GM18868 (cell line): Measurements from ENCODE around the gene BCLAF1.
"Not testable (repeated sequence)": the region's sequence is repeated elsewhere in the genome, so short reads cannot be mapped to it uniquely, and the experiment has no call there.

ENCODE experiments used
- ATAC-seq: cut with Tn5 transposase; IDR thresholded peaks from one replicate; pipeline ENCODE4 v1.9.1; 2021; ENCODE audit warnings: mild to moderate bottlenecking, moderate library complexity; ENCODE audit not compliant: unreplicated experiment

BCLAF1 gene

GRCh38 chr6:136249811-136250685 lies 39.6 kb downstream of the BCLAF1 start, which contains the start of gene MTFR2:
Gene MTFR2, minus strand, starts transcription at chr6:136250311. Its CDS starts 1,212 bp downstream, at chr6:136249099.
- peak; percentile 97 for ATAC-seq

- ATAC-seq = no peak
These were observed 40.3 kb downstream of the BCLAF1 start for GRCh38 chr6:136249336-136249735.

- ATAC-seq = no peak
These were observed 45.5 kb downstream of the BCLAF1 start for GRCh38 chr6:136244061-136244616.

GRCh38 chr6:136236466-136237293 lies 53.0 kb downstream of the BCLAF1 start:
- no peak for ATAC-seq

GRCh38 chr6:136235233-136235564 lies 54.4 kb downstream of the BCLAF1 start:
- no peak for ATAC-seq

- ATAC-seq = no peak
These were observed 56.9 kb downstream of the BCLAF1 start for GRCh38 chr6:136232701-136233100.

- ATAC-seq = no peak
These were observed 59.3 kb downstream of the BCLAF1 start for GRCh38 chr6:136230219-136230853.

GRCh38 chr6:136228814-136229213 lies 60.8 kb downstream of the BCLAF1 start:
- peak; percentile 56 for ATAC-seq

GRCh38 chr6:136226674-136227377 lies 62.8 kb downstream of the BCLAF1 start:
- peak; percentile 12 for ATAC-seq

- ATAC-seq = peak; percentile 65
These were observed 63.5 kb downstream of the BCLAF1 start for GRCh38 chr6:136226027-136226673.

GRCh38 chr6:136225496-136225895 lies 64.2 kb downstream of the BCLAF1 start:
- no peak for ATAC-seq

- ATAC-seq = not testable (repeated sequence)
These were observed 64.7 kb downstream of the BCLAF1 start for GRCh38 chr6:136224974-136225373.

GRCh38 chr6:136216503-136217401 lies 72.9 kb downstream of the BCLAF1 start:
- ATAC-seq = no peak

GRCh38 chr6:136213853-136214252 lies 75.8 kb downstream of the BCLAF1 start:
- no peak for ATAC-seq

GRCh38 chr6:136213012-136213539 lies 76.6 kb downstream of the BCLAF1 start:
- ATAC-seq = no peak

- ATAC-seq = no peak
These were observed 77.0 kb downstream of the BCLAF1 start for GRCh38 chr6:136212608-136213007.

- ATAC-seq = no peak
These were observed 79.1 kb downstream of the BCLAF1 start for GRCh38 chr6:136210398-136211165.

GRCh38 chr6:136209496-136209895 lies 80.2 kb downstream of the BCLAF1 start:
- ATAC-seq = no peak
